K562 (cell line): ENCODE measurements around the gene SUPT5H. TPM values are rescaled to one million over a fixed set of nuclear protein-coding genes. Genes with fewer than 3 reads are reported as not detected.

ENCODE experiments used
- DDX20 ChIP-seq: fragments of 450-650 bp; IDR thresholded peaks from 2 replicates; pipeline ENCODE4 v1.6.1; 2016; ENCODE audit warnings: missing genetic modification characterization, low read depth, mild to moderate bottlenecking, missing compliant biosample characterization, moderate library complexity
- DLX4 ChIP-seq: fragments of 250-450 bp; sonication (Bioruptor Pico); IDR thresholded peaks from 2 replicates; pipeline ENCODE4 v1.6.1; 2021; ENCODE audit warnings: mild to moderate bottlenecking
- EGR1 ChIP-seq: fragments of 450-650 bp; conservative IDR thresholded peaks from 2 replicates; pipeline ENCODE4 v1.6.1; 2017; ENCODE audit warnings: mild to moderate bottlenecking
- ETS1 ChIP-seq: conservative IDR thresholded peaks from 2 replicates; pipeline ENCODE4 v1.6.1; 2011; ENCODE audit warnings: low read depth, mild to moderate bottlenecking, low read length; ENCODE audit not compliant: control insufficient read depth
- GATAD2B ChIP-seq: fragments of 450-650 bp; IDR thresholded peaks from 2 replicates; pipeline ENCODE4 v1.6.1; 2017; ENCODE audit warnings: mild to moderate bottlenecking, borderline replicate concordance
- GMEB1 ChIP-seq: fragments of 250-450 bp; sonication (Bioruptor Pico); IDR thresholded peaks from 2 replicates; pipeline ENCODE4 v1.4.0; 2020; ENCODE audit warnings: mild to moderate bottlenecking
- MEIS2 ChIP-seq: fragments of 450-650 bp; IDR thresholded peaks from 2 replicates; pipeline ENCODE4 v1.6.1; 2014; ENCODE audit warnings: mild to moderate bottlenecking; ENCODE audit not compliant: partially characterized antibody
- MLX ChIP-seq, 2 experiments: fragments of 450-650 bp in 1 of 2; sonication (generic) in 1 of 2; formaldehyde crosslinking; conservative IDR thresholded peaks; 2 replicates each; pipeline versions ENCODE4 v1.4.0 to v1.8.1; 2020 to 2022; ENCODE audit warnings: mild to moderate bottlenecking in 1 of 2, missing genetic modification reagents in 1 of 2
- NR2F6 ChIP-seq: fragments of 450-650 bp; formaldehyde crosslinking; IDR thresholded peaks from 2 replicates; pipeline ENCODE4 v1.4.0; 2020; ENCODE audit warnings: mild to moderate bottlenecking
- PRDM10 ChIP-seq: fragments of 450-650 bp; IDR thresholded peaks from 2 replicates; pipeline ENCODE4 v1.6.1; 2018; ENCODE audit not compliant: partially characterized antibody
- RFX1 ChIP-seq: fragments of 450-650 bp; IDR thresholded peaks from 2 replicates; pipeline ENCODE4 v1.6.1; 2016; ENCODE audit warnings: mild to moderate bottlenecking, moderate library complexity
- STAT5B ChIP-seq: fragments of 250-450 bp; sonication (Bioruptor Pico); IDR thresholded peaks from 2 replicates; pipeline ENCODE4 v1.8.0; 2021; ENCODE audit warnings: mild to moderate bottlenecking, inconsistent platforms
- TEAD2 ChIP-seq: fragments of 450-650 bp; IDR thresholded peaks from 2 replicates; pipeline ENCODE4 v1.6.1; 2016; ENCODE audit warnings: missing genetic modification characterization, control low read depth, missing compliant biosample characterization
- USF1 ChIP-seq: sonication (generic); formaldehyde crosslinking; IDR thresholded peaks from 2 replicates; pipeline ENCODE4 v1.9.0; 2022; ENCODE audit warnings: mild to moderate bottlenecking, missing genetic modification reagents
- USF2 ChIP-seq: sonication (generic); formaldehyde crosslinking; IDR thresholded peaks from 2 replicates; pipeline ENCODE4 v1.5.0; 2020; ENCODE audit warnings: missing genetic modification reagents
- XRCC5 ChIP-seq: fragments of 200-400 bp; formaldehyde crosslinking; IDR thresholded peaks from 2 replicates; pipeline ENCODE4 v1.6.1; 2017; ENCODE audit warnings: low read depth, mild to moderate bottlenecking, low read length
- ZKSCAN3 ChIP-seq: fragments of 250-450 bp; sonication (Bioruptor Pico); IDR thresholded peaks from 2 replicates; pipeline ENCODE4 v1.4.0; 2020
- polyA plus RNA-seq, 8 experiments: library from polyadenylated mRNA; depleted of rRNA in 4 of 8; stranded (reverse) in 5 of 8; unstranded in 3 of 8; fragments of >200 nt; fragmentation: Nextera tagmentation in 2 of 8; fragmentation: Illumina TruSeq in 1 of 8; extraction: Ambion mirVana in 2 of 8; extraction: Trizol in 1 of 8; gene quantifications; 2 replicates each; pipeline versions ENCODE4 v1.2.1 to v1.2.3, GENCODE V29; 2011 to 2014; ENCODE audit warnings: inconsistent platforms in 1 of 8, missing spikeins in 1 of 8
- total RNA-seq, 7 experiments: library from RNA; depleted of rRNA in 6 of 7; stranded (reverse); fragments of >200 nt in 6 of 7; fragmentation: Illumina TruSeq in 2 of 7; extraction: Trizol in 2 of 7; gene quantifications; 2 replicates each; pipeline versions ENCODE4 v1.2.1 to v1.2.3, GENCODE V29; 2011 to 2021; ENCODE audit warnings: low replicate concordance in 1 of 7

Gene SUPT5H
- total and polyA plus RNA-seq, 9 of the 15 experiments (the other 6 are each of a cell fraction or from before 2014, with no cell fraction given) = 13.3 to 85.9 (median 35.9) TPM

GRCh38 chr19:39480337-39481228 lies 35.2 kb downstream of the SUPT5H start, which contains the start of gene TIMM50 (continued):
- TF ChIP-seq PRDM10 (peak; percentile 42), GATAD2B (no peak), DLX4 (CRISPR knock-in tag) (no peak), USF1 (CRISPR knock-in tag) (peak; percentile 35; the same call in 1 of the 2 replicates), ETS1 (peak; percentile 59), RFX1 (no peak), ZKSCAN3 (no peak), DDX20 (tag) (no peak), NR2F6 (no peak), XRCC5 (peak; percentile 56; the same call in 1 of the 2 replicates), GMEB1 (CRISPR knock-in tag) (no peak), USF2 (CRISPR knock-in tag) (no peak), EGR1 (peak; percentile 87), MLX (CRISPR knock-in tag; conservative IDR thresholded peaks at IDR 0.05) (no peak), STAT5B (no peak), MEIS2 (no peak), TEAD2 (no peak)
